Astrocyte of the cerebellum (primary cell): ENCODE measurements around the gene DNAH8.
"Not testable (repeated sequence)": the region's sequence is repeated elsewhere in the genome, so short reads cannot be mapped to it uniquely, and the experiment has no call there.

Source experiments
- DNase-seq: peaks from one replicate; pipeline ENCODE4 v3.0.0-alpha.2; 2011; ENCODE audit warnings: low read depth
- H3K4me3 ChIP-seq: 2 replicates; pipeline ENCODE4 v1.5.1; 2011; ENCODE audit warnings: mild to moderate bottlenecking, low read depth, low read length, moderate library complexity
- CTCF ChIP-seq: IDR thresholded peaks from 2 replicates; pipeline ENCODE4 v1.5.1; 2012; ENCODE audit warnings: low read length, low read depth, moderate library complexity, mild to moderate bottlenecking; ENCODE audit errors: missing control alignments
- in situ Hi-C: cut with HindIII; loops from 2 replicates; pipeline ENCODE4 v1.10.0; 2017; ENCODE audit warnings: low sequenced_read_pairs

DNAH8 gene

GRCh38 chr6:38786486-38786885, 71.4 kb downstream of the DNAH8 start:
- H3K4me3 ChIP-seq = no peak overlapping the region
- TF ChIP-seq CTCF = no peak
- in situ Hi-C loops = no loop called here
- DNase-seq = no peak

GRCh38 chr6:38789256-38789655, 74.1 kb downstream of the DNAH8 start:
- in situ Hi-C loops = no loop called here
- no peak for TF ChIP-seq CTCF
- no peak for DNase-seq

GRCh38 chr6:38792356-38792755, 77.2 kb downstream of the DNAH8 start:
- no peak for TF ChIP-seq CTCF
- in situ Hi-C loops = no loop called here
- no peak overlapping the region for H3K4me3 ChIP-seq
- no peak for DNase-seq

More at GRCh38 chr6:38789256-38789655, 74.1 kb downstream of the DNAH8 start:
- H3K4me3 ChIP-seq = no peak overlapping the region

- no peak overlapping the region for H3K4me3 ChIP-seq
- in situ Hi-C loops = no loop called here
- TF ChIP-seq CTCF = no peak
- no peak for DNase-seq
Measured at GRCh38 chr6:38794682-38795081, 79.6 kb downstream of the DNAH8 start.

- H3K4me3 ChIP-seq = no peak overlapping the region
- no peak for DNase-seq
- no peak for TF ChIP-seq CTCF
- in situ Hi-C loops = no loop called here
Measured at GRCh38 chr6:38796006-38796405, 80.9 kb downstream of the DNAH8 start.

GRCh38 chr6:38796437-38796836, 81.3 kb downstream of the DNAH8 start:
- H3K4me3 ChIP-seq, DNase-seq, in situ Hi-C loops: not testable (repeated sequence)

- no peak overlapping the region for H3K4me3 ChIP-seq
- no peak for TF ChIP-seq CTCF
- DNase-seq = no peak
- in situ Hi-C loops = no loop called here
Measured at GRCh38 chr6:38796850-38797249, 81.7 kb downstream of the DNAH8 start.
